GM19238 (cell line): ENCODE measurements around the gene SNTA1.
"Not testable (repeated sequence)": the region's sequence is repeated elsewhere in the genome, so short reads cannot be mapped to it uniquely, and the experiment has no call there.

Experiments
- DNase-seq: peaks from one replicate; pipeline ENCODE4 v3.0.0; 2011; ENCODE audit warnings: low spot score; ENCODE audit not compliant: insufficient read length

Gene SNTA1

GRCh38 chr20:33443512-33444239, at the start of gene SNTA1:
TSS of gene SNTA1 (minus strand) at chr20:33443763. CDS start at chr20:33443620, 143 bp downstream.
- DNase-seq = peak; percentile 91

- no peak for DNase-seq
Observed at GRCh38 chr20:33490934-33491656, 47.5 kb upstream of the SNTA1 start.

- DNase-seq = no peak
Observed at GRCh38 chr20:33490023-33490933, 46.7 kb upstream of the SNTA1 start, which contains the start of gene CBFA2T2. TSS of gene CBFA2T2 (plus strand) at chr20:33490096. CDS start at chr20:33490268, 172 bp downstream.

- DNase-seq = peak; percentile 98
Observed at GRCh38 chr20:33489495-33490022, 46.0 kb upstream of the SNTA1 start.

GRCh38 chr20:33488661-33489494, 45.3 kb upstream of the SNTA1 start:
- not testable (repeated sequence) for DNase-seq

- no peak for DNase-seq
Observed at GRCh38 chr20:33488201-33488600, 44.6 kb upstream of the SNTA1 start.

- not testable (repeated sequence) for DNase-seq
Observed at GRCh38 chr20:33483186-33483585, 39.6 kb upstream of the SNTA1 start.

GRCh38 chr20:33482581-33482980, 39.0 kb upstream of the SNTA1 start:
- no peak for DNase-seq

- no peak for DNase-seq
Observed at GRCh38 chr20:33481431-33481941, 37.9 kb upstream of the SNTA1 start.

- DNase-seq = no peak
Observed at GRCh38 chr20:33480048-33480447, 36.5 kb upstream of the SNTA1 start.

- no peak for DNase-seq
Observed at GRCh38 chr20:33477386-33478234, 34.0 kb upstream of the SNTA1 start.

GRCh38 chr20:33475381-33476152, 32.0 kb upstream of the SNTA1 start:
- DNase-seq = no peak

GRCh38 chr20:33474963-33475362, 31.4 kb upstream of the SNTA1 start:
- no peak for DNase-seq

- no peak for DNase-seq
Observed at GRCh38 chr20:33474097-33474873, 30.7 kb upstream of the SNTA1 start.

- DNase-seq = no peak
Observed at GRCh38 chr20:33472868-33473435, 29.4 kb upstream of the SNTA1 start.

- no peak for DNase-seq
Observed at GRCh38 chr20:33470866-33471265, 27.3 kb upstream of the SNTA1 start.

- no peak for DNase-seq
Observed at GRCh38 chr20:33470457-33470856, 26.9 kb upstream of the SNTA1 start.

- DNase-seq = no peak
Observed at GRCh38 chr20:33466303-33466646, 22.7 kb upstream of the SNTA1 start.
